Keratinocyte (primary cell): Measurements from ENCODE around the gene CLDN14. TPM values are rescaled to one million over a fixed set of nuclear protein-coding genes. Genes with fewer than 3 reads are reported as not detected.

Experiments used
- DNase-seq: peaks from one replicate; pipeline ENCODE4 v3.0.0-alpha.2; 2011; ENCODE audit warnings: low read depth, missing footprints, low spot score
- FAIRE-seq: peaks from 2 replicates; lab custom pipeline; 2011; peaks lifted over from hg19 to GRCh38; lab: Jason Lieb, UNC
- H2AFZ ChIP-seq: 2 replicates; pipeline ENCODE4 v1.6.0; 2012; ENCODE audit warnings: low read length, control low read depth, inconsistent platforms; ENCODE audit not compliant: control insufficient read depth
- H3K27ac ChIP-seq: 2 replicates; pipeline ENCODE4 v1.5.1; 2011; ENCODE audit warnings: low read length; ENCODE audit not compliant: control insufficient read depth, insufficient read depth
- H3K27me3 ChIP-seq: 3 replicates; pipeline ENCODE4 v1.6.0; 2011; ENCODE audit warnings: low read length; ENCODE audit not compliant: control insufficient read depth, insufficient read depth; ENCODE audit errors: extremely low read depth
- H3K36me3 ChIP-seq, 2 experiments: 2 replicates in 1 of 2; 3 replicates in 1 of 2; pipeline ENCODE4 v1.5.1; 2011; ENCODE audit warnings: low read length in 2 of 2, mild to moderate bottlenecking in 1 of 2; ENCODE audit not compliant: control insufficient read depth in 2 of 2, insufficient read depth in 2 of 2; ENCODE audit errors: extremely low read depth in 1 of 2
- H3K4me1 ChIP-seq: 3 replicates; pipeline ENCODE4 v1.5.1; 2011; ENCODE audit warnings: low read length; ENCODE audit not compliant: control insufficient read depth, insufficient read depth; ENCODE audit errors: extremely low read depth
- H3K4me2 ChIP-seq: 3 replicates; pipeline ENCODE4 v1.6.0; 2011; ENCODE audit warnings: low read depth, low read length; ENCODE audit not compliant: control insufficient read depth, insufficient read depth; ENCODE audit errors: extremely low read depth
- H3K4me3 ChIP-seq, 3 experiments: fragments of 200-600 bp in 1 of 3; sonication (generic) in 1 of 3; 2 replicates in 2 of 3; 3 replicates in 1 of 3; pipeline ENCODE4 v1.5.1; 2011 to 2016; ENCODE audit warnings: low read length in 3 of 3, mild to moderate bottlenecking in 3 of 3, control low read depth in 2 of 3, inconsistent platforms in 1 of 3, low read depth in 1 of 3, mixed read lengths in 1 of 3, mixed run types in 1 of 3, moderate library complexity in 1 of 3; ENCODE audit not compliant: control insufficient read depth in 2 of 3, insufficient read depth in 2 of 3; ENCODE audit errors: extremely low read depth in 1 of 3
- H3K79me2 ChIP-seq: 2 replicates; pipeline ENCODE4 v1.6.0; 2012; ENCODE audit warnings: low read length; ENCODE audit not compliant: control insufficient read depth, insufficient read depth
- H3K9ac ChIP-seq: 3 replicates; pipeline ENCODE4 v1.6.0; 2011; ENCODE audit warnings: low read length; ENCODE audit not compliant: control insufficient read depth, insufficient read depth; ENCODE audit errors: extremely low read depth
- H3K9me1 ChIP-seq: 3 replicates; pipeline ENCODE4 v1.6.0; 2011; ENCODE audit warnings: low read length; ENCODE audit not compliant: control insufficient read depth, insufficient read depth; ENCODE audit errors: extremely low read depth
- H3K9me3 ChIP-seq: 2 replicates; pipeline ENCODE4 v1.5.1; 2012; ENCODE audit warnings: low read depth, low read length; ENCODE audit not compliant: control insufficient read depth
- H4K20me1 ChIP-seq: 3 replicates; pipeline ENCODE4 v1.6.0; 2011; ENCODE audit warnings: low read length; ENCODE audit not compliant: control insufficient read depth, insufficient read depth; ENCODE audit errors: extremely low read depth
- EZH2 ChIP-seq: IDR thresholded peaks from one replicate; pipeline ENCODE4 v1.6.1; 2012; ENCODE audit warnings: inconsistent platforms, mild to moderate bottlenecking, low read length, moderate library complexity
- dilution Hi-C: fragments of 300-500 bp; cut with MboI; formaldehyde crosslinking; loops from one replicate; pipeline ENCODE4 v1.7.0; 2020; ENCODE audit warnings: low sequenced_read_pairs; ENCODE audit not compliant: extremely low pct_ligation_motif_present
- polyA plus RNA-seq, 5 experiments: library from polyadenylated mRNA; depleted of rRNA in 3 of 5; stranded (reverse) in 3 of 5; stranded (forward) in 1 of 5; unstranded in 1 of 5; fragments of >200 nt; gene quantifications; 1 replicate in 1 of 5; 2 replicates in 3 of 5; 3 replicates in 1 of 5; pipeline versions ENCODE4 v1.2.1 to v1.2.3, GENCODE V29; 2011 to 2012; ENCODE audit warnings: missing spikeins in 2 of 5, low read depth in 1 of 5, low replicate concordance in 1 of 5
- TF ChIP-seq, protein P1 (sequence below), 3 experiments: IDR thresholded peaks in 1 of 3; conservative IDR thresholded peaks in 1 of 3; optimal IDR thresholded peaks in 1 of 3; 2 replicates in 2 of 3; 3 replicates in 1 of 3; pipeline versions ENCODE3 to v1.5.1; 2011; ENCODE audit warnings: low read length in 3 of 3, mild to moderate bottlenecking in 3 of 3, moderate library complexity in 2 of 3, control low read depth in 1 of 3, inconsistent platforms in 1 of 3; ENCODE audit not compliant: insufficient read depth in 2 of 3; ENCODE audit errors: extremely low read depth in 1 of 3

The CLDN14 gene
- polyA plus RNA-seq, 1 donor (not counting 4 experiments of a cell fraction or from before 2014, with no cell fraction given) = not detected

DNA sequence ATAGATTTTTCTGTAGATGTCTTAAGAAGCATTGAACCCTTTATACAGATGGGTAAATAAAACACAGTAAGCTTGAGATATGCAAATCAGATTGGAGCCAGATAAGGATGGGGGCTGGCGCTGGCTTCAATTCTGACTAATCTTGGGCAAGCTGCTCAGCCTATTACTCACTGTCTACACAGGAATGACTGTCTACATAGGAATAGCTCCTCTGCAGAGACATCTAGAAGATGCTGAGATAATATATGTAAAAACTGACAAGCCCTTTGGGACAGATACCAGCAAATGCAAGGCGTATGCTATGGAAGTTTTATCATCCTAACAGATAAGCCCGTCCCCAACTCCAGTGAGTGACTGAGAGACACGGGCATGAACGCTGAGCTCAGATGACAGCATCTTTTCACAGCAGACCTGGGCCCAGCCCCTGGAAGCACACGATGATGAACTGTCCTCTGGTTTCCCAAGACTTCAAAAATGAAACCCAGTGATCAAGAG is 1.7 kb downstream of the CLDN14 start:
- FAIRE-seq = peak; percentile 17
- Histone ChIP-seq H3K9me3 (no peaks in the 10 kb centered on the region), H2AFZ (peak overlapping the region; percentile 24), H3K27me3 (no peaks in the 10 kb centered on the region), H3K4me1 (peaks cover 10% of the 10 kb centered on the region), H3K4me3 (no peak overlapping the region), H3K9ac (peak overlapping the region; percentile 1), H3K27ac (peak overlapping the region; percentile 60), H3K4me2 (peak overlapping the region; percentile 34), H4K20me1 (no peaks in the 10 kb centered on the region), H3K36me3 (no peaks in the 10 kb centered on the region), H3K9me1 (no peaks in the 10 kb centered on the region), H3K79me2 (no peaks in the 10 kb centered on the region)
- TF ChIP-seq EZH2 = no peak
- TF ChIP-seq, protein P1, sequence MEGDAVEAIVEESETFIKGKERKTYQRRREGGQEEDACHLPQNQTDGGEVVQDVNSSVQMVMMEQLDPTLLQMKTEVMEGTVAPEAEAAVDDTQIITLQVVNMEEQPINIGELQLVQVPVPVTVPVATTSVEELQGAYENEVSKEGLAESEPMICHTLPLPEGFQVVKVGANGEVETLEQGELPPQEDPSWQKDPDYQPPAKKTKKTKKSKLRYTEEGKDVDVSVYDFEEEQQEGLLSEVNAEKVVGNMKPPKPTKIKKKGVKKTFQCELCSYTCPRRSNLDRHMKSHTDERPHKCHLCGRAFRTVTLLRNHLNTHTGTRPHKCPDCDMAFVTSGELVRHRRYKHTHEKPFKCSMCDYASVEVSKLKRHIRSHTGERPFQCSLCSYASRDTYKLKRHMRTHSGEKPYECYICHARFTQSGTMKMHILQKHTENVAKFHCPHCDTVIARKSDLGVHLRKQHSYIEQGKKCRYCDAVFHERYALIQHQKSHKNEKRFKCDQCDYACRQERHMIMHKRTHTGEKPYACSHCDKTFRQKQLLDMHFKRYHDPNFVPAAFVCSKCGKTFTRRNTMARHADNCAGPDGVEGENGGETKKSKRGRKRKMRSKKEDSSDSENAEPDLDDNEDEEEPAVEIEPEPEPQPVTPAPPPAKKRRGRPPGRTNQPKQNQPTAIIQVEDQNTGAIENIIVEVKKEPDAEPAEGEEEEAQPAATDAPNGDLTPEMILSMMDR (optimal IDR thresholded peaks at IDR 0.05 in 1 of 3, IDR thresholded peaks at IDR 0.05 in 1 of 3, conservative IDR thresholded peaks at IDR 0.05 in 1 of 3; ENCODE audit: extremely low read depth in 1 of 3, insufficient read depth in 2 of 3, low read length in 3 of 3) = no peak
- peak; percentile 66 for DNase-seq
- dilution Hi-C loops = no loop called here

DNA sequence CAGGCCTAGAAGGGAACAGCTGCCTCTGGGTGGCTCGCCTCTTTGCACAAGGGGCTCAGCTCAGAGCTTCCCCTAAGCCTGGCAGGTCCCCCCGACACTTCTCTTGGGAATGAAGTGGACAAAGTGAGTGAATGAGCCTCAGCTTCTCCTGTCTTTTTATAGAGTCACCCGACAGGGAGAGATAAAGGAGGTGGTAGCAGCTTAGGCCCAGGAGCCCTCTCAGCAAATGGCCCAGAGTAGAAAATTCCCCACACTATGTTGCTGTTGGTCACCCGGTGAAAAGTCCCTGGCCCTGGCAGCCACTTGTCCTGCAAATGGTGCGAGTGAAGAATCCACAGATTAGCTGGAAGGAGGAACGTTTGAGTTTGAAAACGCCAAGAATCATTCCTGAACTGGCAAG is 2.4 kb downstream of the CLDN14 start:
- H3K27me3 ChIP-seq = no peaks in the 10 kb centered on the region

More for the DNA sequence above, 2.4 kb downstream of the CLDN14 start:
- Histone ChIP-seq H3K4me3 (no peak overlapping the region), H3K4me2 (no peak overlapping the region), H3K9ac (no peak overlapping the region), H2AFZ (no peak overlapping the region), H3K27ac (no peak overlapping the region), H3K9me1 (no peaks in the 10 kb centered on the region), H3K9me3 (no peaks in the 10 kb centered on the region), H3K79me2 (no peaks in the 10 kb centered on the region), H3K36me3 (no peaks in the 10 kb centered on the region), H3K4me1 (peaks cover 10% of the 10 kb centered on the region), H4K20me1 (no peaks in the 10 kb centered on the region)
- FAIRE-seq (no peak), DNase-seq (no peak)
- no peak for TF ChIP-seq EZH2
- TF ChIP-seq, protein P1 (optimal IDR thresholded peaks at IDR 0.05 in 1 of 3, IDR thresholded peaks at IDR 0.05 in 1 of 3, conservative IDR thresholded peaks at IDR 0.05 in 1 of 3; ENCODE audit: extremely low read depth in 1 of 3, insufficient read depth in 2 of 3, low read length in 3 of 3) = no peak
- dilution Hi-C loops = no loop called here
